Erythroblast (primary cell): ENCODE data around the gene MGAT5B.

Experiments
- GATA1 ChIP-seq: IDR thresholded peaks from 2 replicates; pipeline ENCODE4 v1.6.1; 2011; ENCODE audit warnings: low read depth, mild to moderate bottlenecking, control low read depth, low read length, moderate library complexity
- POLR2A ChIP-seq: IDR thresholded peaks from 2 replicates; pipeline ENCODE4 v1.6.1; 2011; ENCODE audit warnings: mild to moderate bottlenecking, low read length

DNA sequence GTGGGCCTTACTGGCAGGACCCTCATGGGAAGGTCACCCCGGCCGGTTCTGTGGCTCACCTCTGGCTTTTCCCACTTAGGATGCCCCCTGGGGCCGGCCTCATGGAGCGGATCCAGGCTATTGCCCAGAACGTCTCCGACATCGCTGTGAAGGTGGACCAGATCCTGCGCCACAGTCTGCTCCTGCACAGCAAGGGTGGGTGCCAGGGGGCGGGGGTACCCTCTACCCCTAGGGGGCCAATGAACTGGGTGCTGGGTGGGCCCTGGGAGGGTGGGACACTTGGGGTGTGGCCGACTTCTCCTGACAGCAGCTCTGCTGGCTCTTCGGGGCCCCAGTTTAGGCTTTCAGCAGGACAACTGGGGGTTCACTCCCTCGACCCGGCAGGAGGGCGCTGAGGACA is 34.3 kb downstream of the MGAT5B start:
- TF ChIP-seq POLR2A = no peak
- no peak for TF ChIP-seq GATA1
